Suppressor macrophage (primary cell): ENCODE data around the gene LRTM2.

ENCODE experiments used
- DNase-seq, 4 experiments: peaks; one replicate each; pipeline ENCODE4 v3.0.0-alpha.2; 2020 to 2022

LRTM2 gene

GRCh38 chr12:1842905-1843640 lies 22.7 kb downstream of the LRTM2 start:
- DNase-seq, result no peak

DNA sequence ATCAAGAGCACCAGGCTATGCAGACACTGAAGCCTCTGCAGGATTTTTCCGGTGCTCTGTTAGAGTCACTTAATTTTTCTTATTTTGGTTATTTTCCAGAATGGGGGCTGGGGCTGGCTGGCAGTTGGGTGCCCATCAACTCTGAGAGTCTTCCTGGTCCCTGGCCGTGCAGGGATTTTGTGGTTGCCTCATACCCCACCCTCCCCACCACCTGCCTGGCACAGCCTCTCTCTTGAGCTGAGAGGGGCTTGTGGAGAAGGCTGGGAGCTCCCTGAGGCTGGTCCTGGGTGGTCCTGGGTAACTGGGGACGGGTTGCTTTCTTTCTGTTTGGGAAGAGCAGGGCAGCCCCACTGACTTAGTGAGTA lies 23.3 kb downstream of the LRTM2 start:
- DNase-seq, result no peak

DNA sequence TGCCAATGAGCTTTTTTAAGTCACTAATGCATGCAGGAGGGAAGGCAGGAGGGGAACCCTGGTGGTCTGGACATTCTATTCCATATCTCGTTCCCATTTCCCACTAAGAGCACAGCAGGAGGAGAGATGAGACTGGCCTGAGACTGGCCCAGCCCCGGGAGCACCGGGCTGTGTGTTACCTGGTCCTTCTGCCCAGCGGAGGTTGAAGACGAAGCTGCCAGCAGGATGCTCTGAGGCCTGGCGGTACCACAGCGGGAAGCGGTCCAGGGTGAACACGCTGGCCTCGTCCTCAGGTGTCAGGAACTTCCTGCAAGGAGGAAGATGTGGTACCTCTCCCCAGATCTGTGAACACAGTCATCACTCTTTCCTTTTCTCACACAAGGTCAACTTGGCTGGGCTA lies 23.9 kb downstream of the LRTM2 start:
- no peak for DNase-seq

GRCh38 chr12:1844661-1845409 lies 24.5 kb downstream of the LRTM2 start:
- no peak for DNase-seq

DNA sequence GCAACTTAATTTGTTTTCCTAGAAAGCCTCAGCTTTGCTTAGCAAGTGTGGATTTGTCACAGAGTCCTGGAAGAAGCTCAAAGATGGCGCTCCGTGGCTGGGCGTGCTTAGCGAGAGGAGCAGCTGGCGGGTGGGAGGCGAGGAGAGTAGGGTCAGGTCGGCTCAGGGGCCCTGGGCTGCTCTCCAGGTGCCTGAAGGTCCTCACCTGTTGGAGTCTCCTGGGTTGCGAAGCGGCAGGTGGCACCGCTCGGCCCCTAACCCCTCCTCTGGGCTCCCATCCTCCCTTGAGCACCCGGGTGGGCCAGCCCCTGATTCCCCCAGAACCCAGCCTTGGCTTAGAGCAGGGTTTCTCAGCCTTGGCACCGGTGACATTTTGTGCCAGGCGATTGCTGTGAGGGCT lies 25.1 kb downstream of the LRTM2 start:
- no peak for DNase-seq

GRCh38 chr12:1845886-1846285 lies 25.5 kb downstream of the LRTM2 start:
- DNase-seq, result peak in 1 of 4 experiments; percentile 13

- DNase-seq, result peak in 2 of 4 experiments; percentile 18 to 29
These were observed 26.3 kb downstream of the LRTM2 start for GRCh38 chr12:1846421-1847405.

DNA sequence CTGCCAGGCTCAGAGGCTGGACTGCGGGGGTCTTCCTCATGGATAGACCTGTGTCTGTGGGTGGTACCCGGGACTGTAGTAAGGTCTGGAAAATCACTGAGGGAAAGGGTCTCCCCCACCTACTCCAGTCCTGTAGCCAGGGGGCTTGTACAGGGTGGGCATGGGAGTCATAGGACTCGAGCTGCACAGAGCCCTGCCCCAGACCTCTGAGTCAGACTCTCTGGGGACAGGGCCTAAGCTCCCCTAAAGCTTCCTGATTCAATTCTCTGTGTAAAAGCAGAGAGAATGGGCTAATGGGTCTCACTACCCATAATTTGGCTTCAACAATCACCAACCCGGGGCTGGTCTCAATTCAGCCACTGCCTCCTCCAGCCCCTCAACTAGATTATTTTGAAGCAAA lies 27.0 kb downstream of the LRTM2 start:
- DNase-seq, result no peak

DNA sequence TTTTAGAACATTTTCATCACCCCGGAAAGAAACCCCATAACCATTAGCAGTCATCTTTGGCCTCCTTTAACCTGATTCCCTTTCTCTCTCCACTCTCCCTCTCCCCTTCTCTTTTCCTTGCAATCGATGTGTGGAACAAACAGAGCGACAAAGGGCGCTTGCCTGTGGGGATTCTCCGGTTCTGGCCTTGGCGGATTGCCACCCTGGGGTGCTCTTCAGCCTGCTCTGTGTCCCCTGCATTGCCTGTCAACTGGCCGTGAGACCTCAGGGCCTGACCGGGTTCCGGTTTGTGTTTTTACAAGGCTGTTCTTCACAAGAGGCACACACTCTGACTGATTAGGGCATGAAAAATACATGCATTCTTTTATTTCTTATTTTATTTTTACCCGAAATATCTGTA lies 27.8 kb downstream of the LRTM2 start:
- DNase-seq, result no peak

GRCh38 chr12:1848745-1849144 lies 28.4 kb downstream of the LRTM2 start:
- DNase-seq, result no peak

DNA sequence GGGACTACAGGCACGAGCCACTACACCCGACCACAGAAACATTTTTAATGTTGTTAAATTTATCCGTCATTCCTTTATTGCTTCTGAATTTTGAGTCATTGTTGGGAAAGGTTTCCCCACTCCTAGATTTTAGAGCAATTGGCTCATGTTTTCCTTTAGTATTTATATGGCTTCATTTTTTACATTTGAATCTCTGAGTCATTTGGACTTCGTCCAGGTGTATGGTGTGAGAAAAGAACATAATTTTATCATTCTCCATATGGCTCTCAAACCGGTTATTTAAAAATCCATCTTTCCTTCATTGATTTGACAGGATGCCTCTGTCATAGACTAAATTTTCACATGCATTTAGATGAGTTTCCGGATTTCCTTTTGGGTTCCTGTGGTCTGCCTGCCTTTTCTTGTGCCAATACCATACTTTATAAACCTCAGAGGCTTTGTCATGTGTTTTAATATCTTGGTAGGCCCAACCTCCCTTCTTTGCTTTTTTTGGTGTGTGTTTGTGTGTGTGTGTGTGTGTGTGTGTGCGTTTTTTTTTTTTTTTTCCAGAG lies 30.9 kb downstream of the LRTM2 start:
- no peak for DNase-seq

DNA sequence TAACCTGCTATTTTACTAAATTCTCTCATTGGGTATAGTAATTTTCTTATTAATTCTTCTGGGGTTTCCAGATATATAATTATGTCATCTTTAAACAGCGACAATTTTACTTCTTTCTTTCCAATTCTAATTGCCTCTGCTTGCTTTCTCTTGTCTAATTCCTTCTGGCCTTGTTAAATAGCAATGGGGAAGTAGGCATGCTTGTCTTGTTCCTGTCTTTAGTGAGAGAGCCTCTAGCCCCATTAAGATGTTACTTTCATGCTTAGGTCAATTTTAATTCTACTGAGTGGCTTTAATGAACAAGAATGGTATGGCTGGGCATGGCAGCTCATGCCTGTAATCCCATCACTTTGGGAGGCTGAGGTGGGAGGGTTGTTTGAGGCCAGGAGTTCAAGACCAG lies 31.7 kb downstream of the LRTM2 start:
- peak in 2 of 4 experiments; percentile 30 to 52 for DNase-seq

- no peak for DNase-seq
These were observed 33.4 kb downstream of the LRTM2 start for GRCh38 chr12:1853716-1854115.

- DNase-seq, result no peak
These were observed 34.9 kb downstream of the LRTM2 start for GRCh38 chr12:1855241-1855640.

DNA sequence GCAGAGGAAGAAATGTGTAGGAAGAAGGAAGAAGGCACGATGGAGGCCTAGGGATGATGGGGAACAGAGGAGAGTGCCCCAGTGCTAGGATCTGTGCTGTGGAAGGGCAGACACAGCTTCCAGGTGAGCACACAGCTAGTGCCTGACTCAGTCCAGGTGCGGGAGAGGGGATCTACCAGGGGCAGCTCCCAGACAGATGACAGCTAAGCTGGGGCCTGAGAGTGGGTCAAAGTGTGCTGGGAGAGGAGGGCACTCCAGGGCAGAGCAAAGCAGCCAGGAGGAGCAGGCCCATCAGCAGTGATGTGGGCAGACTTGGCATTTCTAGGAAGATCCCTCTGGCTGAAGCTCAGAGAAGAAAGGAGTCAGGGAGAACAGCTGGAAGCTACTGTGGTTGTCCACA lies 36.7 kb downstream of the LRTM2 start:
- DNase-seq, result no peak

- DNase-seq, result no peak
These were observed 37.5 kb downstream of the LRTM2 start for GRCh38 chr12:1857821-1858220.

- DNase-seq, result no peak
These were observed 38.1 kb downstream of the LRTM2 start for GRCh38 chr12:1858456-1858855.

DNA sequence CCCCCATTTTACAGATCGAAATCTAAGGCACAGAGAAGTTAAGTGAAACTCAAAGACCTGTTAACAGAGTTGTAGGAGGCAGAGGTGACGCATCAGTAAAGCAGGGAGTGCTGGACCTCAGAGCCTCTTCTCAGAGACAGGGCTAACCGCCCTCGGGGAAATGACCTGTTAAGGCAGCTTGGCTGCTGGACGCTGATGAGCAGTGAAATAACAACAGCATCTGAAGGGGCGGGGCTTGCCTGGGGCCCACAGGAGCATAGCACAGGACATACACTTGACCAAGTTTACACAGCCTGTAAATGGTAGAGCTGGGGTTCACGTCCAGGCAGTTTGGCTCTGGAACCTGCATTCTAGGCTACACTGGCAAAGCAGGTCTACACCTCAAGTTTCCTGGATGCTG lies 39.3 kb downstream of the LRTM2 start:
- DNase-seq, result no peak

- DNase-seq, result no peak
These were observed 42.6 kb downstream of the LRTM2 start for GRCh38 chr12:1862973-1863372.

DNA sequence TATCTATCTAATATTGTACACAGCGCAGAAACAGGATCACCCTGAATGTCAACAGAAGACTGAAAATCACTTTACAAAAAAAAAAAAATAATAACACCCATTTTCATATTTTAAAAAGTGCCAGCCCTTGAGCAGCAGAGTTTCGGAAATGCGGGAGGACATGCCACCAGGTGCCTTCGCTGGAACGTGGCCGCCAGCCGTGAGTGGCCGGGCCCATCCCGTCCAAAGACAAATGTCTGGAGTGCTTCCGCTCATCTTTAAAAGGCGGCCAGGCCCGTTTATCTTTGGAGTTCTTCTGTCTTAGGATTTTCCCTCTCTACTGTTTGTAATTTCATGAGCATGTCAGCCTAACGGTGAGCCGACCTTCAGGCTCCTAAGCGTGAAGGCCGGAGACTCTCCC lies 43.5 kb downstream of the LRTM2 start:
- no peak for DNase-seq

GRCh38 chr12:1864456-1864855 lies 44.1 kb downstream of the LRTM2 start:
- no peak for DNase-seq

GRCh38 chr12:1864867-1865266 lies 44.5 kb downstream of the LRTM2 start:
- DNase-seq, result no peak
